EH (cell line): ENCODE results near the gene KRTAP4-4.
"Not testable (repeated sequence)": the region's sequence is repeated elsewhere in the genome, so short reads cannot be mapped to it uniquely, and the experiment has no call there.

Experiments used
- DNase-seq: peaks from one replicate; pipeline ENCODE4 v3.0.0-alpha.2; 2015; ENCODE audit warnings: low read depth

KRTAP4-4 gene

GRCh38 chr17:41160648-41161047 lies at the start of gene KRTAP4-4:
KRTAP4-4 (minus strand) TSS chr17:41160748; CDS start chr17:41160691, 57 bp downstream.
- DNase-seq = no peak

- DNase-seq = no peak
Observed at GRCh38 chr17:41199421-41200078, 39.0 kb upstream of the KRTAP4-4 start.

GRCh38 chr17:41196068-41196467 lies 35.5 kb upstream of the KRTAP4-4 start:
- no peak for DNase-seq

GRCh38 chr17:41190328-41190727 lies 29.8 kb upstream of the KRTAP4-4 start:
- no peak for DNase-seq

- DNase-seq = not testable (repeated sequence)
Observed at GRCh38 chr17:41189837-41190318, 29.3 kb upstream of the KRTAP4-4 start, which contains the start of gene KRTAP9-1. KRTAP9-1 (plus strand) TSS chr17:41189887; CDS start chr17:41189887, 0 bp downstream.

- DNase-seq = no peak
Observed at GRCh38 chr17:41186872-41187271, 26.3 kb upstream of the KRTAP4-4 start.

- no peak for DNase-seq
Observed at GRCh38 chr17:41185001-41185400, 24.5 kb upstream of the KRTAP4-4 start.

GRCh38 chr17:41184480-41184961 lies 24.0 kb upstream of the KRTAP4-4 start, which contains the start of gene KRTAP4-1:
KRTAP4-1 (minus strand) TSS chr17:41184911; CDS start chr17:41184854, 57 bp downstream.
- no peak for DNase-seq

GRCh38 chr17:41178843-41179616 lies 18.5 kb upstream of the KRTAP4-4 start:
- peak; percentile 70 for DNase-seq

GRCh38 chr17:41178341-41178740 lies 17.8 kb upstream of the KRTAP4-4 start:
- peak; percentile 70 for DNase-seq

GRCh38 chr17:41177727-41178271 lies 17.3 kb upstream of the KRTAP4-4 start, which contains the start of gene KRTAP4-2:
KRTAP4-2 (minus strand) TSS chr17:41178221; CDS start chr17:41178164, 57 bp downstream.
- DNase-seq = no peak

- no peak for DNase-seq
Observed at GRCh38 chr17:41176744-41177387, 16.3 kb upstream of the KRTAP4-4 start.

GRCh38 chr17:41171886-41172285 lies 11.3 kb upstream of the KRTAP4-4 start:
- peak; percentile 15 for DNase-seq

GRCh38 chr17:41168121-41168520 lies 7.6 kb upstream of the KRTAP4-4 start, which contains the start of gene KRTAP4-3:
KRTAP4-3 (minus strand) TSS chr17:41168221; CDS start chr17:41168172, 49 bp downstream.
- DNase-seq = no peak

GRCh38 chr17:41167561-41167960 lies 7.0 kb upstream of the KRTAP4-4 start:
- no peak for DNase-seq

GRCh38 chr17:41163828-41164227 lies 3.3 kb upstream of the KRTAP4-4 start:
- peak; percentile 23 for DNase-seq

GRCh38 chr17:41160190-41160589 lies 358 bp downstream of the KRTAP4-4 start:
- DNase-seq = not testable (repeated sequence)

- DNase-seq = no peak
Observed at GRCh38 chr17:41153856-41154255, 6.7 kb downstream of the KRTAP4-4 start.

GRCh38 chr17:41151525-41151924 lies 9.0 kb downstream of the KRTAP4-4 start:
- DNase-seq = no peak

- DNase-seq = no peak
Observed at GRCh38 chr17:41150026-41150425, 10.5 kb downstream of the KRTAP4-4 start.

GRCh38 chr17:41149652-41149985 lies 10.9 kb downstream of the KRTAP4-4 start, which contains the start of gene KRTAP4-5:
KRTAP4-5 (minus strand) TSS chr17:41149825; CDS start chr17:41149767, 58 bp downstream.
- DNase-seq = no peak
